EH (cell line): Measurements from ENCODE around the gene SVIP.

ENCODE experiments used
- DNase-seq: peaks from one replicate; pipeline ENCODE4 v3.0.0-alpha.2; 2015; ENCODE audit warnings: low read depth

SVIP gene, protein sequence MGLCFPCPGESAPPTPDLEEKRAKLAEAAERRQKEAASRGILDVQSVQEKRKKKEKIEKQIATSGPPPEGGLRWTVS

DNA sequence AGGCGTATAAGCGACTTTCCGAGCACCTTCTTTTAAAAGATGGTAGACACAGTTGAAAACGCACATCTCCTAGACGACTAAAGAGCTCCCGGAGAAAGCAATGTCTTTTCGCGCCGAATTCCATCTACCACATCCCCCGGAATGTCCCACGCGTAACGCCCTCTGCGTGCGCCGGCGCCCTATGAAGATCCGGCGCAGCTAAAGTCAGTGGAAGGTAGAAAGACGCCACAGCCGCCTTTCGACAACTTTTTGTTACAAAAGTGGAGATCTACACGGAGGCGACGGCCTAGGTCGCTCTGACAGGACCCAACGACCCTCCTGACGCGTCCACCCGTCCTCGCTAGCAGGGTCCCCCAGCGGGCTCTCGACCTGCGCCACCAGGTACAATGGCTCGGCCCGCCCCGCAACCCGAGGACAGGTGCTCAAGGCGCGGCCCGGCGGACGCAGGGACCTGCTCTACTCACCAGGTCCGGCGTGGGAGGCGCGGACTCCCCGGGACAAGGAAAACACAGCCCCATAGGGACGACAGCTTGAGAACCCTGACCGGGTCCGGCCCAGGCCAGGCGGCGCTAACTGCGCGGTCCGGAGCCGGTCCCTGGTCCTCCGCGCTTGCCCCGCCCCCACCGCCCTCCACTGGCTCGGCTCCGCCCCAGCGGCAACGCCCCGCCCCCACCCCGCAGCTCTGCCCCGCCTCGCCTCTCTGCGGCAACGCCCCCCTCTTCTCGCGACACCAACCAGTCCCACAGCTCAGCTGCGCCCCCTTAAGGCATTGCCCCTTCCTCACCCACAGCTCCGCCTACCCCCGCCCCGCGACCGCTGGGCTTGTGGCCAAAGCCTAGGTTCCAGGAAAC is at the start of gene SVIP:
Gene SVIP (minus strand): TSS at position 571 of the 851 bp plus-strand sequence. CDS start 53 bp downstream, at position 518.
- DNase-seq, result peak; percentile 83

DNA sequence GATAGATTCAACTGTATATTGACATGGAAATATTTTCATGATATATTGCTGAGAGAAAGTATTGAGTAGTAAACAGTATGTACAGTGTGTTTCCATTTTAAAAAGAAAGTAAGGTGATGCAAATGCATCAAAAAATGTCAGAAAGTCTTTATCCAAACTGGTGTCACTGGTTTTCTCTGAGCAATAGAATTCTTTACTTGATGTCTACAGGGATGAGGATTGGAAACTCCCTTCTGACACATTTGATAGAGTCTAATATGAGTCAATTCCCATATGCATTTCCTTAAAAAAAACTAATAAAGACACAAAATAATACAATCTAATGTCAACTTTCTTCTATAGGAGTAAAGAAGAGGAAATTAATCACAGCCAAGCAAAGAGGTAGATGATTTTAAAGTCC is 49.0 kb upstream of the SVIP start:
- no peak for DNase-seq

DNA sequence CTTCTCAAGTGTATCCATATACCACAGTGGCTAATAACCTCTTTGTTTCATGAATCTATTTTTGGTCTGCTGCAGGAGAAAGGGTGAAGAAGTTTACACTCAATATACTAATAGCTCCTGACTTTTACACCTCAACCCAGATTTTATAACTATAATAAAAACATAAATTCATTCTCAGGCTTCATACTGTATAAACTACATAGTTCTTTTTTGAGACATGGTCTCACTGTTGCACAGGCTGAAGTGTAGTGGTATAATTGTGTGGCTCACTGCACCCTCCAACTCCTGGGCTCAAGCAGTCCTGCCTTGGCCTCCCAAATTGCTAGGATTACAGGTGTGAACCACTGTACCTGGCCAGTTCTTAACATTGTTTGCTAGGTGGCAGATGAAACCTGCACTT is 48.4 kb upstream of the SVIP start:
- no peak for DNase-seq

DNA sequence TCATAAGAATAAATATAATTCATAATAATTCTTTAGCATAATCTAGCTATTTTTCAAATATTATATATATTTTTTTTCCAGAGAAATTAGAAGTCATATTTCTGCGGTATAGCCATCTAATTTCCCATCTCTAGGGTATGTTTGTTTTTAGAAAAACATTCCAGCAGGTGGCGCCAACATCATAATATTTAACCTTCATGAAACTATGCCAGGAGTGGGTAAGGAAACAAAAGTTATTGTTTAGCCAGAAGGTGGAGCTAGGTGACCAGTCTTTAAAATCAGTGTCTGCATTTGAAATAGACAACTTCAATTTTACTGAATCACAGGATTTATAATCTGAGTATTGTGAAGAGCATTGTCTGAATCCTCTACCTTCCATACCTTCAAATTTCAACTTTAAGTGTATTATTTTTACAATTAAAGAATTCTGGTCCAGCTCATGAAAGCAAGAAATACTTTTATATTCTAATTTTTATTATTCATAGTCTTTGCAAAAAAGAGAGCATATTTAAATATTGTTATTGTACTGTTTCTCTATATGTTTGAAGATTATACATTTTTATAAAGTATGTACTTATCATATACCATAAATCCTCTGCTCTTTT is 46.4 kb upstream of the SVIP start:
- peak; percentile 77 for DNase-seq

DNA sequence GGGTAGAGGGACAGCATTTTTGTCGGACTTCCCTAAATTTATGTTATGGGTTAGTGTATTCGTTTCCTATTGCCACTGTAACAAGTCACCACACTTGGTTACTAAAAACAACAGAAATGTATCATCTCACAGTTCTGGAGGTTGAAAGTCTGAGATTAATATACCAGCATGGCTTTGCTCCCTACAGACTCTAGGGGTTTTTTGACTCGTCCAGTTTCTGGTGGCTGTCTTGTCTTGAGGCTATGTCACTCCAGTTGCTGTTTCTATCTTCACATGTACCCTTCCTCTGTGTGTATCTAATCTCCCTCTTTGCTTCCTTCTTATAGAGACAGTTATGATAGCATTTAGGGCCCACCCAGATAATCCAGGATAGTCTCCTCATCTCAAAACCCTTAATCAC is 39.7 kb upstream of the SVIP start:
- no peak for DNase-seq

DNA sequence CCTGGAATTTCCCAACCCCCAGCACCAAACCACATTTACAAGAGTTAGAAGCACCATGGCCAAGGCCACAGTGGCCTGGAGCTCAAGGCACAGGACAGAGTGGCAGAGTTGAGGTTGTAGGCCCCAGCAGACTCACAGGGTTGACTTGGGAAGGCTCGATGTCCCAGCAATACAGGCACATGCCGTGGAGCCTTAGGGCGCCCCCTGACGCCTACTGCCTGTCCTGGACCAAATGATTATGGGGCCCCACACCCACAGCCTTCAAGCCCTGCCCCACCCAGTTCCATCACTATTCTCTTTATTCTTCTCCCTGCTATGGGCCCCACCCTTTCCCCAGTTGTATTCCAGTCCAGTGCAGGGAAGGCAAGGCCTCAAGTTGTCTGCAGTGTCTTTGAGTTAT is 30.6 kb upstream of the SVIP start, which contains the start of gene CCDC179:
Gene CCDC179 (minus strand): TSS at position 234 of the 400 bp plus-strand sequence. CDS start 53 bp downstream, at position 181.
- DNase-seq, result no peak

DNA sequence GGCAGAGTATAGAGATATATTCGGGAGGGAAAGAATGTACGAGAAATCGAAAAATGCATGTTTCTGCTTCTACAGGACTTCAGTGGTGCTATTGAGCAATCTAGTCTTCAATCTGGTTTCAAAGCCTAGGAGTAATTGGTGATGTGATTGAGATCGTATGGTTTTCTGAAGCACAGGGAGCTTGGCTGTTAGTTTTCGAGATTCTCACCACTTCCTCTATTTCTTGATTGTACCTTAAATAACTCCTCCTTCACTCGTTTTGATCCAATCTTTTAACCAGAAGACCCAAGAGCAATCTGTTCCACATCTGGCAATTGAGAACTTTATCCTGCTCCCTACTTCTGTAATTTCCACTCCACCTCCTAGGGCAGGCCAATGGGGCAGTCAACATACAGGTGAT is 30.2 kb upstream of the SVIP start:
- no peak for DNase-seq

DNA sequence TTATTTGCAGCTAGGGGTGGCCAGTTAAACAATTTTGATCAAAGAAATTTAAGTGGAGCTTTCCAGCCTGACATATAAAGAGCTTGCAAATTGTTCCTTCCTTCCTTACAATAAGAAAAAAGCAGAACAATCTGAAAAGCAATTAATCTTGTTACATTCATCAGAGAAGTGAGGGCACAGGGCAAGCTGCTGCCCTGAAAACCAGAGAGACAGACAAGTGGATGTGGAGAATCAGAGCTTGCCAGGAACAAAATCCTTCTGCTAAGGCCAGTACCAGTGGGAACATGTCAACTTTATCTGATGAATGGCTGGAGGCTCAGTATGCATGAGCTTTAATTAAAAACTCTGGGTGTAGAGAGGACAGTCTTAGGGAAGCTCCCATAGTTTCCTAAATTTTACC is 21.9 kb upstream of the SVIP start:
- no peak for DNase-seq

DNA sequence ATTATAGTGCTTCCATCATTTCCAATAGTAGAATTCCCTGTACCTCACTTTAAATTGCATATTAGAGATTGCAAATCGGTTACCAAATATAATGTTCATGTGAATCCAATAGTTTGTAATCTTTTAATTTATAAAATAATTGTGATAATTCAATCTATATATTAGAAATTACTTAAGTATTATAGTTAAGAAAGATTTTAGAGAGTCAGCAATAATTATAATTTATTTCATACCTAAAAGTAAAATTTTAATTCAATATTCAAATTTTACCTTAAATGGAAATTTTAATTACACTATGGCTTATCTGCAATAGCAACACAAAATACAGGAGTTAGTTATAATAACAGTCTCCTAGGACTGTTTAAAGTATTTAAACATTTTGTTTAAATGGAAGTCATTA is 17.1 kb upstream of the SVIP start:
- no peak for DNase-seq

DNA sequence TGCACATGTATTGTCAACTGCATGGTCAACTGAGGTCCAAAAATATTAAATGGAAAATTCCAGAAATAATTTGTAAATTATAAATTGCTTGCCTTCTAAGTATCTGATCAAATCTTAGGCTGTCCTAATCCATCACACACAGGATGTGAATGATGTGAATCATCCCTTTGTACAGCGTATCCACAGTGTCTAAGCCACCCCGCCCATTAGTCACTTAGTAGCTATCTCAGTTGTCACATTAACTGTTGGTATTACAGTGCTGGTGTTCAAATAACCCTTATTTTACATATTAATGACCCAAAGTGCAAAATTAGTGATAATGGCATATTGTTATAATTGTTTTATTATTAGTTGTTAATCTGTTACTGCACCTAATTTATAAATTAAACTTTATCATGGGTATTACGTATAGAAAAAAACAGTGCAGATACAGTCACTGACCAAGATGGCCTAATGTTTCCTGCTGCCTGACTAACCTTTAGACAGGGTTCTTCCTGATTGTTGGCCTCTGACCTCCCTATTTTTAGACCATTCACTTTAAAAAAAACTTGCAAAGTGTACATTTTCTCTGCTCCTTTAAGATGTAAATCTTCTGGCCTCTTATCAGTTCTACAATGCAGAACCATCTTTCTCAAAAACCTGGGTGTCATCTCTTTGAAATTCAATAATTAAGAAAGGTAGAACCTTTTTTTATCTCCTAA is 2.9 kb upstream of the SVIP start:
- peak; percentile 6 for DNase-seq

DNA sequence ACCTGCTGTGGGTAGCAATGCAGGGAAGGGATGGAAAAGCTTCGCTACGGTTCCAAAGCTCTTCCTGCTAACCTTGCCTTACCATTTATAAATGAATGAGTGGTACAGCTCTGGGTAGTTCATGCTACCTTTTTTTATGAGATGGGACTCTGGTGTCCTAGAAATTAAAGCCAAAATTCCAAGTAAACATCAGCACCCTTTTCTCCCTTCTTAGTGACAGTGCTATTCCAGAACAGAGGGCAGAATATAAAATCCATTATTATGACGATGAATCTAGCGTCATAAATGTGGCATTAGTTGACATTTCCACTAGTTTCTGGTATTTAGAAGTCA is 447 bp upstream of the SVIP start:
- no peak for DNase-seq

DNA sequence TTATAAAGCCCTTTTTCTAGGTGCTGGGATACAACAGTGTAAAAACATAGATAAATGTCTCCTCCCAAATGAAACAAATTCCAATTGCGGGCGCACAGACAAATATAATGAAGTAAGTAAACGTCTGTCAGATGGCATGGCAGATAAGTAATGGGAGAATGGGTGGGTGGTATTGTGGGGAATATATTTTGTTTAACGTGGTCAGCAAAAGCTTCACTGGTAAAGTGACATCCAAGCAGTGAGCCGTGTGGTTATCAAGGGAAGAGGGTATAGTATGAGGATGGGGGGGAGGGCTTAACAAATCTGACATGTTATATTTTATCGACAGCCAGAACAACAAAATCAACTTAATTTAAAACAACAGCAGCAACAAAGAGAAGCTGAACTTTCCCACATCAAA is 1.2 kb downstream of the SVIP start:
- no peak for DNase-seq

DNA sequence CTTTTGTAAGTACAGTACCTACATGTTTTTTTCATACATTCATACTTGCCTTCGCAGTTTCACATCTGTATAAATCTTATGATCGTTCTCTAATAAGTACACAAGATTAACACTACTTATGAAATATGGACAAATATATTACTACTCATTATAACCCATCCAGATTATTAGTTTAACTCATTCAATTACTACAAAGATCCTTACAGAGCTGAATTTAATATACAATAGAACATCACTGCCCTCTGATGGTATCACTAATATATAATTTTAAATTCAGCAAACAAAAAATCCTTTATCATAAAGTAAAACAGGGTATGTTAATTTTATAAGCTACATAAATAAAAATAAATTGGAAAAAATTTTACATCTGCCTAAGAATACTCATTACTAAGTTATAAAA is 7.4 kb downstream of the SVIP start:
- DNase-seq, result no peak

DNA sequence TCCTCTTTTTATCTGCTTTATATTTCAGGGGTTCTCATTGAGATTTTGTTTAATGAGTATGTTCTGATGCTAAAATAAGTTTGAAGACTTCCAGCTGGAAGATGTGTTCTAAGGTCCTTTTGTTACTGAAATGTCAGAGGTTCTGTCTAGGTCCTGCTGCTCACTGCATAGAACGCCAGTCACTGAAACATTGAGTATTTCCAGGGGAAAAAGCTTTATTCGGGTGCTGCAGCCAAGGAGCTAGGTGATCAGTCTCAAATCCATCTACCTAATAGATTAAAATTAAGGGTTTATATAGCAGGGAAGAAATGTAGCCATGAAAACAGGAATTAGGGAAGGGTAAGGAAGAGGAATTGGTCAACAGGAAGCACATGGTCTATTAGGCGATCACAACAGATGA is 19.7 kb downstream of the SVIP start:
- DNase-seq, result no peak

DNA sequence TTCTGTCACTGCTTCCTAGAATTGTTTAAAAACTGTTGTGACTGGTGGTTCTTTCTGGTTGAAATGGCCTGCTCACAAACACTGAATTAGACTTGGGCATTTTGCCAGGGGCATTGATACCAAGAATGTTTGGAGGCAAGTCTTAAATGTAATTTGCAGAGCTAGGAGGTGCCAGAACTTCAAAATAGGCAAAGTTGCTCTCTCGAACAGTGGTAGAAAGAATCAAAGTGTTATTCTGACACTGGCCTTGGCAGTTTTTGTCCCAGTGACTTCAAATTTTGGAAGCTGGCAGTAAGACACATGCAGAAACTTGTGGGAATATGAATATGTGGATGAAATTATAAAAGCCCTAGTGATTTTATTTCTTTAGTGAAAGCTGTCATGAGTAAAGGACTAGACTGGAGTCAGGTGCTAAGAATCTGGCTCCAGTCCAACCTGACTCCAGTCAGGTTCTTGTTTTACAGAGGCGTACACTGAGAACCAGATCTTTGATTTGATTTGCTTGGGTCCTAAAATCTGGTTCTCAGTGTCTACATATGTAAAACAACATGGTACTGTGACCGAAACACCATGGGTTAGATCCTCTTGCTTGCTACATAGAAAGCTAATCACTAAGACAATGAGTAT is 20.9 kb downstream of the SVIP start:
- DNase-seq, result no peak

DNA sequence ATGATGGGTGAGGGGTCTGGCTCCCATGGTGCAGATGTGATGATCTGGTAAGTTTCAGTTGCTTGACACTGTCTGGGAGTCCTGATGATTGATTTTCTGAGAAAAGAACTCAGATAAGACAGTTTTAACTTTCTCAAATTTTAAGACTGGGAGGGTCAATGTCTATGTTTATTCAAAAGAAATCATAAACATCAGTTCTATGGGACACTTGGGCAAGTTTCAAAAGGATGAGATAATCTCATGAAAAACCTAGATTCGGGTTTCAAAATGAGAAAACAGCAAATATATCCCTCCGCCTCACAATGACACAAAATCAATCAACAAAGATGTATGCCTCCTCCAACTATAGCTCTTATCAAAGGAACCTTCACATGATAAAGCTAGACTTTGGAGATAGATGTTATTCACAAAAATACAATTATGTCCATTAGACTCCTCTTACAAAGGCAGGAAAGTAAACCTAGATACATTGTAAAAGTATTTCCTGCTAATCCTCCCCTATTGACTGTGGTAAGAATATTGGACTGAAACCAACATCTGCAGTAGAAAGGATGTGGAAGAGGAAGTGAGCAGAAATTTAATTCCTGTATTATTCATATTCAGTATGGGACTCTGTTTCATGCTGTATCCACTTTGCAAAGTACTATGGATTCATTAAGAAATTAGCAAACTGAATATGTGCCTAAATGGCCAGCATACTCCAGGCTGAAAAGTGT is 21.6 kb downstream of the SVIP start:
- DNase-seq, result no peak

DNA sequence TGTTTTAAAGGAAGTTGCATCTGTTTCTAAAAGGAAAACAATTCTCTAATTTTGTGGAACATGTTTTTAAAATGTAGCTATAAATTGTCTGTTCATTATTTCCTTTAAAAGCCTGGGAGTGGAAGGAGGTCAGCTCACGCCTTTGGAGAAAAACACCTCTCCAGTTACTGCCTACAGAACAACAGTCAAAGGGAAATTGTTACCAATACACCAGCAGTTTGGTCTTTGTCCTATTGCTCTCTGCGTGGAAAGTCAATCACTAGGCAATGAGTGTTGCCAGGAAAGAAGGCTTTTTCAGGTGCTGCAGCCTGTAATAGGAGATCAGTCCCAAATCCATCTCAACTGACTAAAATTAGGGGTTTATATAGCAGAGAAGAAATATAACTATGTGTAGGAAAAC is 22.2 kb downstream of the SVIP start:
- no peak for DNase-seq

DNA sequence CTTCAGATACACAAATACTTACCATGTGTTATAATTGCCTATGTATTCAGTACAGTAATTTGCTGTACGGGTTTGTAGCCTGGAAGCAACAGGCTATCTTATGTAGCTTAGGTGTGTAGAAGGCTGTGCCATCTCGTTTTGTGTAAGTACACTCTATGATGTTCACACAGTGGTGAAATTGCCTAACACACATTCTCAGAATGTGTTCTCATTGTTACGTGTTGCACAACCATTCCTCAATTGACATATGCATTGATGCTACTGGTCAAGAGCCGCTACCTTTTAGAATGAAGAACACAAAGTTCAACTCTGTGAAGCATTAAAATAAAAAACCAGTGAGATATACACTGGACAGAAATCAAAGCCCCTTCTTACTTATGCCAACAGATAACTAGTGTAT is 26.7 kb downstream of the SVIP start:
- no peak for DNase-seq

DNA sequence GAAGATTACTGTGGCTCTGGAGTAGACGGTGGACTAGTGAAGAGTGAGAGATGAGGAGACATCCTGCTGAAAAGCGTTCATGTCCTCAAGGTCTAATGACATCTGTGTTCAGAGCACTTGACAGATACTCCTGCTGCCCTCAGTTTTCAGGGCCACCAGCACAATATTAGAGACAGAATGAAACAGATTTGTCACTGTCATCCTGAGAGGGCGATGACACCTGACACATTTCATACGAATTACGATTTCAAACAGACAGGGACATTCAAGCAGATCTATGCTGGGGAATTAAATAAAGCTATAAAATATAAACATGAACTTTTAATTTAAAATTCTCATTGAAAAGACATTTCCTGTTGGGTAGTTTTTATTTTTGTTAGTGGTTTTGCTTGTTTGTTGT is 29.1 kb downstream of the SVIP start:
- DNase-seq, result no peak

DNA sequence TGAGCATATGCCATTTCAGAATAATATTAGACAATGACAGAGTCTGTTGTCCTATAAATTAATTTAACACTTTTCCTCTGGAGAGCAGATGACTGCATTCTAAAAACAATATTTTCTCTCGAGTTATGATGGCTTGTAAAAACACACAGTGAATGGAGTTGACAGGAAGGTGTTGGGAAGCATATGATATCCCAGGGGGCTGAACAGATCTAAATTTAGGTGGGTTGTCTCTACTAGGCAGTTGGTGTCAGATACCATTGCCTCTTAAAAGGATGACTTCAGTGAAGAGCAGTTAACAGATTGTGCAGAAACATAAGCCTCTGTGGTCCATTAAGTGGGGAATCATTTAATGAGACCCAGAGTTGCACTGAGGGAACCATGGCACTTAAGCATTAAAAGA is 30.7 kb downstream of the SVIP start:
- DNase-seq, result no peak

DNA sequence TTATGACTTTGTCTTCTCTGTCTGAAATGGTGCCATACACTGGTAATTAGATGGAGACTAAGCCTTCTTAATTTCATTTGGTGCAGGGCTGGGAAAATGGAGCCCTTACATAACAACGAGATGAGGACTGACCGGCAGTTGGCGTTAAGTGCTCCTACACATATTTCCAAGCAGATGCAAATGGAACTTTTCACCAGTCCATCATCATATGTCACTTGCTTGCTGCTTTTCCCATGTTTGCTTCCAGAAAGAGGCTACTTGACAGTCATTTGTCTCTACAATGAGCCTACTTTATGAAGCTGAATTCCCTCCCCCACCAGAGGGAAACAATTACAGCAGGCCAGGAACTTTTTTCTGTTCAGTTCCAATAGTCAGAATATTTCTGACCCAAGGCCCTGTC is 32.6 kb downstream of the SVIP start:
- DNase-seq, result no peak

DNA sequence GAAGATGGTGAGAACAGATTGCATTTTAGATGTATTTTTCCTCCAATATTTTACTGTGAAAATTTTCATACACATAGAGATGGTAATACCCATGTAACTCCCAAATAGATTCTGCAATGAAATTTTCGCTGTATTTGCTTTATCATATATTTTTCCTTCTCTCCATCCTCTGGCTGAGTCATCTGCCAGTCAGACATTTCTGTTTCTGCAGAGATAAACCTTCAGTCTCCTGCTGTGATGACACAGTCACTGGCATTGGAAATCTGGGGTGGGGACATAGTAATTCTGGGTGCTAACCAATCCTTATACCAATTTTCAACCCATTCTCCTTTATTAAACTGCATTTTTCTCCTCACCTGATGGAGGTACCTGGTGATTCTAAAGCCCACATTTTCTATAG is 33.7 kb downstream of the SVIP start:
- no peak for DNase-seq
